Fibroblast of villous mesenchyme (primary cell): ENCODE data around the gene POU2F3. TPM values are rescaled to one million over a fixed set of nuclear protein-coding genes. Genes with fewer than 3 reads are reported as not detected.

Experiments
- DNase-seq: peaks from one replicate; pipeline ENCODE4 v3.0.0-alpha.2; 2010; ENCODE audit warnings: low read depth
- H3K4me3 ChIP-seq: 2 replicates; pipeline ENCODE4 v1.5.1; 2011; ENCODE audit warnings: low read depth, mild to moderate bottlenecking, low read length
- total RNA-seq: library from RNA; depleted of rRNA; stranded (reverse); fragments of >200 nt; gene quantifications from 2 replicates; pipeline ENCODE4 v1.2.3, GENCODE V29; 2012
- TF ChIP-seq, protein P1 (sequence below): IDR thresholded peaks from 2 replicates; pipeline ENCODE4 v1.5.1; 2012; ENCODE audit warnings: low read depth, mild to moderate bottlenecking, low read length; ENCODE audit not compliant: insufficient read depth

POU2F3 gene
- total RNA-seq, 1 donor, result under 0.01 TPM

DNA sequence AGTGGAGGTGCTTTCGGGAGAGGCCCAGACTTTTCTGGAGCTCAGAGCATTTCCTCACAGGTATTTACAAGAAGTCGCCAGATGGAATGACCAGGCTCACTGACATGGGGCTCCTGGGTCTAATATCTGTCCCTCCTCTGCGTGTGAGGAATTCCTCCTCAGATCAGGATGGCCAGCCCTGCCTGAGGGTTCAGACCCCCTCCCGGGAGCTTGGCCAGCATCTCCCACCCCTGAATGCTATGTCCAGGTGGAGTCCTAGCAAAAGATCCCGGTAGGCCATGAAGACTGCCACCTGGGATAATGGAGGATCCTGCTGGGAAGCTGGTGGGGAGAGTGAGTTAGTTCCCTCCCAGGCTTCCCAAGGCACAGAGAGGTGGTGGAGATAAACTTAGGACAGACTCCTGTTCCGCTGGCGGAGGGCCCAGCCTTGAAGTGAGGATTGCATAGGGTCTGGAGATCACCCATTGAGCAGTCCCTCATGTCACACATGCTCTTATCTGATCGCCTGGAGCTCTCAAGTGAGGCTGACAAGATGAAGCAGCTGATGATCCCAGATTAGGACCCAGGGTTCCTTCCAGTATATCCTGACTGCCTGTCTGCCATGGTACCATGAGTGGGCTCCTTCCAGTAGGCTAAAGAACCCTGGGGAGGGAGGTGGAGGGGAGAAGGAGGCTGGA, 23.4 kb upstream of the POU2F3 start:
- TF ChIP-seq, protein P1, sequence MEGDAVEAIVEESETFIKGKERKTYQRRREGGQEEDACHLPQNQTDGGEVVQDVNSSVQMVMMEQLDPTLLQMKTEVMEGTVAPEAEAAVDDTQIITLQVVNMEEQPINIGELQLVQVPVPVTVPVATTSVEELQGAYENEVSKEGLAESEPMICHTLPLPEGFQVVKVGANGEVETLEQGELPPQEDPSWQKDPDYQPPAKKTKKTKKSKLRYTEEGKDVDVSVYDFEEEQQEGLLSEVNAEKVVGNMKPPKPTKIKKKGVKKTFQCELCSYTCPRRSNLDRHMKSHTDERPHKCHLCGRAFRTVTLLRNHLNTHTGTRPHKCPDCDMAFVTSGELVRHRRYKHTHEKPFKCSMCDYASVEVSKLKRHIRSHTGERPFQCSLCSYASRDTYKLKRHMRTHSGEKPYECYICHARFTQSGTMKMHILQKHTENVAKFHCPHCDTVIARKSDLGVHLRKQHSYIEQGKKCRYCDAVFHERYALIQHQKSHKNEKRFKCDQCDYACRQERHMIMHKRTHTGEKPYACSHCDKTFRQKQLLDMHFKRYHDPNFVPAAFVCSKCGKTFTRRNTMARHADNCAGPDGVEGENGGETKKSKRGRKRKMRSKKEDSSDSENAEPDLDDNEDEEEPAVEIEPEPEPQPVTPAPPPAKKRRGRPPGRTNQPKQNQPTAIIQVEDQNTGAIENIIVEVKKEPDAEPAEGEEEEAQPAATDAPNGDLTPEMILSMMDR, result no peak
- no peak for DNase-seq
- no peak overlapping the region for H3K4me3 ChIP-seq

DNA sequence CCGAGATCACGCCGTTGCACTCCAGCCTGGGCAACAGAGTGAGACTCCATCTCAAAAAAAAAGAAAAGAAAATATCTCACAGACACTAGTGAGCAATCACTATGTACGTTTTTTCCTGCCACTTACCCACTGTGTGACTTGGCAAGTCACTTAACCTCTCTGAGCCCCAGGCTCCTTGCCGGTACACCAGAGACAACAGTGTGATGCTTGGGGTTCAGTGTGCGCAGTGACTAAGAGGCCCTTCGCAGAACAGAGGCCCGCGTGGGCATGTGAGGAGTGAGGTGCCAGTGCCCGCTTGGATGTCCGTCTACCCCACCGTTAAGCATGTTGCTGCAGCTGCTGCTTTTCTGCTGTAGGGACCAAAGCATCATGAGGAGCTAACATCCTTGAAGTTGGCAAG, 22.4 kb upstream of the POU2F3 start:
- H3K4me3 ChIP-seq, result no peak overlapping the region
- TF ChIP-seq, protein P1, result no peak
- DNase-seq, result no peak

DNA sequence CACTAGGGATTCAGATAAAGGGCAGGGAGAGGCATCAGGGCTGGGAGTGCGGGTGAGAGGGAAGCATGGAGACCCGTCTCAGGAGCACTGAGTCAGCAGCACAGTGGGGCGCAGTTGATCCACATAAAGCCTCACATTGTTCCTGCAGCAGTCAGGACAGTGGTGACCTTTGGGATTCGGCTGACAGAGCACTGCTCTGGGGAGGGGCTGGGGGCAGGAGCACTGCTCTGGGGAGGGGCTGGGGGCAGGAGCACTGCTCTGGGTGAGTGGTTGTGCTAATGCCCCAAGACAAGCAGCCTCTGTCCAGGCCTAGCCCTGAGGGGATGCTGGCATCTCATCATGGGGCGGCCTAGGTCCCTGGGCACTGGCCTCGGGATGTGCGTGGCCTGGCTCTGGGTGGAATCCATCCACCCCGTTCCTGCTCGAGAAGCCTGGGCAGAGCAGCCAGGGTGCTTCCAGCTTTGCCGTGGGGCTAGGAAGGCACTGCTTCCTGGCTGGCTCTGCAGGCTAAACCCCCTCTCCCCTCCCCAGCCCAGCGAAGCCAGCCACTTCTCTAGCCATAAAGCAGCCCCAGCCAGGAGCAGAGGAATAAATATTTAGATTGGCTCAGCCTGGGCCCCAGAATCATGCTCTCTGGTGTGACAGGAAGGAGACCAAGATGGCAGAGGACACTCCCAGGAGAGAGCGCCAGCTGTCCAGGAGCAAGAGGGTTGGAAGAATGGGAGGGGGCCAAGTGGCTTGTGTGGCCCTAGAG, 21.8 kb upstream of the POU2F3 start:
- no peak for DNase-seq
- H3K4me3 ChIP-seq, result no peak overlapping the region

DNA sequence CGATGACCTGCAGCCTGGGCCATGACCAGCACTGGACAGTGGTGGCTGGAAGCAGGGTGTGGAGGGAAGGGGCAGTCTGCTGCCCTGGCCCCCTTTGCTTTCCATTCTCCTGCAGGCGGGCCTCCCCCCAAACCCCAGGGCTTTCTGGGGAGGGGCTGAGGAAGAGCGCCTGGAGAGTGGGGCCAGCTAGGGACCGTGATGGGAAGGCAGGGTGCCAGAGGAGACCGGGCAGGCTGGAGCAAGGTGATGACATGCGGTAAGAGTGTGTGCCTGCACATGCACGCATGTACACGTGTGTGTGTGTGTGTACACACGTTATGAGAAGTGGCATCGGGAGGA, 21.3 kb upstream of the POU2F3 start:
- TF ChIP-seq, protein P1, result no peak
- no peak overlapping the region for H3K4me3 ChIP-seq
- DNase-seq, result no peak

More for the DNA sequence above, 21.8 kb upstream of the POU2F3 start:
- TF ChIP-seq, protein P1, result no peak

DNA sequence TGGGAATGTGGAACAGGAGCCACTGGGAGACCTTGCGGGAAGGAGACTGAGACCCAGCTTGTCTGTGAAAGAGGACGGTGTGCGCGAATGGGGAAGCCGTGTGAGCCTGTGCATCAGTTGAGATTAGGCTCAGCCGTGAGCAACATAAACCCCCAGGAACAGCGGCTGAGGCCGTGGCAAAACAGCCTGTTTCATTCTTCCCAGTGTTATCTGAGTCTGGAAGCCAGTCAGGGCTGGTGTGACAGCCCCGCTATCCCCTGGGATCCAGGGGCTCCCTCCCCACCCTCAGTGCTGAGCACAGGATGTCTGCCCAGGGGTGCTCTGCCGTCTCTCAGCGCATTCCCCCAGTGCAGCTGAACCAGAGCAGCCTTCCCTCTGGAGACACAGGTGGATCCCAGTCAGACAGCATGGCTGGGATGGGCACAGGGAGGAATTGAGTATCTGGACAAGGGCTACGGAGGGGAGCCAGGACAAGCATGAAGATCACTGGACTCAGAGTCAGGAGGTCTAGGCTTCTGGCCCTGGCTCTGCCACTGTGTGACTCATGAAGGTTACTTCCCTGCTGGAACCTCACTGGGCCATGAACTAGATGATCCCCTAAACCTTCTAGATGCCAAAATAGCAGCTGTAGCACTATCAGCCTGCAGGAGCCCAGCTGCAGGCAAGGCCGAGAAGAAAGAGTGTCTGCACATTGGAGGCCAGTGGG, 20.6 kb upstream of the POU2F3 start:
- H3K4me3 ChIP-seq, result no peak overlapping the region
- DNase-seq, result peak; percentile 11
- TF ChIP-seq, protein P1, result no peak

DNA sequence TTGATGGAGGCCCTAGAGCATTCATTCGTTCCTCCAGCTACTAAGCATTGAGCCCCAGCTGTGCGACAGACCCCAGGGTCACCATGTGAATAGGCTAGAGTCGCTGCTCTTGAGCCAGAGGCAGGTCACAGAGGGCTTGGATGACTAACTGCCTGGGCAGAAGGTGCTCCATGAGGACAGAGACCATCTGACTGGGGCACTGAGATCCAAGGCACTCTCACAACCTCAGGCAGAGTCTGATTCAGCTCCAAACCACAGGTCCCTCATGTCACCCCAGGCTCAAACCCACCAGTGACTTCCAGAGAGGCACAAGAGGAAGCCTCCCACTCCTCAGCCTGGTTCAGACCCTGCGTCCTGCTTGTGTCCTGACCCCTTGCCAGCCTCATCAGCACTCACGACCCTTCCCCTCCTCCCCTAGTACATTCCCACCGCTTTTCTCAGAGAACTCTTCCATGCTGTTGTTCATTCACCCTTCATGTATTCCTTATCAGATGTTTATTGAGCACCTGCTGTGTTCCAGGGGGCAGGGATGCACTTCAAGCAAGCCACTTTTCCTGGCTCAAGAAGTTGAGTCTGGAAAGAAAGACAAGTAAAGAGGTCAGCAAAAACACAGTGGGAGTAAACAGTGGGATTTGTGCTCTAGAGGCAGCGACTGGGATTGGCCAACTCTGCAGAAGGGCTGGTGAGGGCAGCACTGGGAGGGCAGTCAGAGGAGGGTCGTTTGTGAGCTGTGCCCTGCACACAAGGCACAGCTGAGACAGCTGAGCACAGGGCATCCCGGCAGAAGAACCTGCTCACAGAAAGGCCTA, 19.8 kb upstream of the POU2F3 start:
- H3K4me3 ChIP-seq, result no peak overlapping the region
- peak; percentile 16 for DNase-seq
- TF ChIP-seq, protein P1, result no peak
